NCI-H526 (cell line): ENCODE data around the gene ATAD3B.
"Not testable (repeated sequence)": the region's sequence is repeated elsewhere in the genome, so short reads cannot be mapped to it uniquely, and the experiment has no call there.

ENCODE experiments used
- DNase-seq, 2 experiments: peaks; one replicate each; lab custom pipeline; 2025; lab: John Stamatoyannopoulos, UW

ATAD3B gene

DNA sequence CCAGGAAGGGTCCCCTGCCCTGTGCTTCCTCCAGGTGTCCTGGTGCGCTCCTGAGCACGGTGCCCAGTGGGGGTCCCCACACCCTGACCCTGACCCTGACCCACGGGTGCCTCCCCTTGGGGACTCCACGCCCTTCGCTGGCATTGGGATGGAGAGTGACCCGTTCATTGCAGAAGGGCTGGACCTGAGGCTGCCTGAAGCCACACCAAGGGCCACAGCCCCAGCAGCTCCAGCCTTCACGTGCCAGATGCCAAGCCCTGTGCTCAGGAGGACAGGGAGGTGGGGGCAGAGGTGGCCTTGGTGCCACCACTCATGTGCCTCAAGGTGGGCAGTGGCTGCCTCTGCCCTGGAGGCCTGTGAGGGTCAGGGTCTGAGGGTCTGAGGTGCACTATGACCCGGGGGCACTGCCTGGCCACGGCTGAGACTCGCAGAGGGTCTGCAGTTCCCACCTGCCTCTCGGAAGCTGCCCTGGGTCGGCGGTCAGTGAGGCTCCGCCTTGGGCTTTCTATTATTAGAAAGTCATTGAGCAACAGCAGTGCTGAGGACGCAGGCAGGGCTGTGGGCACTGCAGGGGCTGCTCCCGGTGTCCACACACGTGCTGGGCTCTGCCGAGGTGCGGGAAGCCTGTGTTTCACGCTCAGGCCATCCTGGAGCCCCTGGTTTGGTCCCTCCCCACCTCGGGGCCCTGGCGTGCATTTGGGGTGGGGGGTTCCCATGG is 61.8 kb downstream of the ATAD3B start:
- not testable (repeated sequence) for DNase-seq

GRCh38 chr1:1533894-1534291 is 62.3 kb downstream of the ATAD3B start:
- not testable (repeated sequence) for DNase-seq

GRCh38 chr1:1534401-1535154 is 63.0 kb downstream of the ATAD3B start:
- no peak for DNase-seq

DNA sequence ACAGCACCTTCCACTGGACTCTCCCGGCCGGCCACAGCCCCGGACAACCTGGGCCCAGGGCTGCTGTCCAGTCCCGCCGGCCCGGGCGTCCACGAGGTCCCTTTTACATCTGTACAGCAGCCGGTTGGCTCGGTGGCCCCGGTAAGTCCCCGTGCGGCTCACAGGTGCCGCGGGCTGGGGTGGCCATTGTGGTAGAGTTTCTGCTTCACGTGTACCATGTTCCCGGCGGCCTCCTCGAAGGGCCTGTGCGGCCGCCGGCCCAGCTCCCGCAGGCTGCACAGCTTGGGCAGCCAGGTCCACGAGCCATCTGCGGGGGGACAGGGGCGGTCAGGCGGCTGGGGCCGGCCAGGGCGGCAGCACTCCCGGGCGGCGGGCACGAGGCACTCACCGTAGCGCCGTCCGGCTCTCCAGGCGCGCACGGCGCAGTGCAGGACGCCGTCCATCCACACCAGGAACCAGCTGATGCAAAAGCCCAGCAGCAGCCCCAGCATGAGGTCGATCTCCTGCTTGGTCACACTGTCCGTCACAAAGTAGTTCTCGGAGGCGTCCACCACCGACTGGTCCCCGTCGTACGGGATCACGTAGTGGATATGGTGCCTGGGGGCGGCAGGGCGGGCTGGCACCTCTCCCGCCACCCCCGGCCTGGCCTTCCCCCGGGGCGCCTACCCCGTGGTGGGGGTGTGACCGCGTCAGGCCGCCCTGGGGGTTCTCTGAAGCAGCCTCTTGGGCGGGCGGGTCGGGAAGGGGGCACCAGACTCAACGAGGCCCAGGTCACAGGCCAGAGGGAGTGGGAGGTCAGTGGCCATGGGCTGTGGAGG is 63.8 kb downstream of the ATAD3B start:
- no peak for DNase-seq

- DNase-seq = no peak
Observed at GRCh38 chr1:1536019-1536937, 64.7 kb downstream of the ATAD3B start.

DNA sequence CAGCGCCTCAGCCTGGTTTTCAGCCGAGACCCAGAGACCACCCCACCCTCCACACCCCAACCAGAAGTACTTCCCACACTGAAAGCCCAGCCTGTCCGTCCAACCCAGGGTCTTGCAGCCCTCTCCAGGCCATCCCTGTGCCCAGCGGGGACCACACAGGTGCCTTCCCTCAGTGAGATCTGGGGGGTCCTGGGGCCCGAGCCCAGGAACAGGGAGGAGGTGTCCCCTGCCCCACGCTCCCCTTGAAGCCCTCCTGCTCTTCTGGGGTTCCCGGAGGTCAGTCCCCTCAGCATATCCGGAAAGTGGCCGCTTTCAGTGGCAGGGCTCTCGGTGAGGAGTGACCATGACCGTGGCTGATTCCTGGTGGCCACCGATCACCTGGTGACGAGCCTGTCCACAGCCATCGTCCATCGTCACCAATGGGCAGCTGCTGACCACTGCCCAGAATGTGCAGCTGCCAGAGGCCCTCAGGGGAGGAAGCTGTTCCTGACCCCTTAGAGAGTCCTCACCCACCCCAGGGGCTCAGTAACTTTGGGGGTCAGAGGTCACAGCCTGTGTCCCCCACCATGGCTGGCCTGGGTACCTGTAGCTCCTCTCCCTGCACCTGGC is 65.5 kb downstream of the ATAD3B start:
- no peak for DNase-seq

DNA sequence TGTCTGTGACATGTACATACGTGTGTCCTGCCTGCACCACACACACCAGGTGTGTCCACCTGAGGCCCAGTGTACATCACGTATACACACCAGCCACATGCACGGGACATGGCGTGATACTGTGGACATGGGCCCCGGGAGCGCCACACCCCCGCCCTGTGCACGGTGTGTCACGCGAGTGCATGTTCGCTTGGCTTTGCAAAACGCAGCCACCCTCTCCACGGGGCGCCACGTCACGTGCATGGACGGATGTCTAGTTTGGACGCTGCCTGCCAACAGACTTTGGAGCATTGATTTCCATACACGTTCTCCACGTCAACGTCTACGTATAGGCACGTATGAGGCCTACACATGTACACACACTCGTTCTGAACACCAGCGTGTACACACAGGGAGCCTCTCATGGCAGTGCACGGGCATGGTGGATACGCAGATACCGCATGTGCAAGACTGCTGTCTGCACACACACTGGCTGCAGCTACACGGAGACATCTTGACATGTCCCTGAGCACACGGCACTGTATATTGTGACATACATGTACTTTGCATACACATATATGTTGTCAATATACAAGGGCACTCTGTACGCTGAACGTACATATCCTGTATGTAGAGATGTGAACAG is 66.2 kb downstream of the ATAD3B start:
- DNase-seq = no peak

- DNase-seq = no peak
Observed at GRCh38 chr1:1538334-1538733, 66.8 kb downstream of the ATAD3B start.

GRCh38 chr1:1538989-1539309 is 67.4 kb downstream of the ATAD3B start:
- no peak for DNase-seq

GRCh38 chr1:1539310-1540089 is 67.9 kb downstream of the ATAD3B start:
- peak in 1 of 2 experiments; percentile 51 for DNase-seq

GRCh38 chr1:1540090-1540817 is 68.7 kb downstream of the ATAD3B start, which contains the start of gene TMEM240:
Gene TMEM240, minus strand, starts transcription at chr1:1540624. Its CDS starts 278 bp downstream, at chr1:1540346.
- DNase-seq = peak in 1 of 2 experiments; percentile 87

GRCh38 chr1:1540818-1541628 is 69.5 kb downstream of the ATAD3B start:
- no peak for DNase-seq

DNA sequence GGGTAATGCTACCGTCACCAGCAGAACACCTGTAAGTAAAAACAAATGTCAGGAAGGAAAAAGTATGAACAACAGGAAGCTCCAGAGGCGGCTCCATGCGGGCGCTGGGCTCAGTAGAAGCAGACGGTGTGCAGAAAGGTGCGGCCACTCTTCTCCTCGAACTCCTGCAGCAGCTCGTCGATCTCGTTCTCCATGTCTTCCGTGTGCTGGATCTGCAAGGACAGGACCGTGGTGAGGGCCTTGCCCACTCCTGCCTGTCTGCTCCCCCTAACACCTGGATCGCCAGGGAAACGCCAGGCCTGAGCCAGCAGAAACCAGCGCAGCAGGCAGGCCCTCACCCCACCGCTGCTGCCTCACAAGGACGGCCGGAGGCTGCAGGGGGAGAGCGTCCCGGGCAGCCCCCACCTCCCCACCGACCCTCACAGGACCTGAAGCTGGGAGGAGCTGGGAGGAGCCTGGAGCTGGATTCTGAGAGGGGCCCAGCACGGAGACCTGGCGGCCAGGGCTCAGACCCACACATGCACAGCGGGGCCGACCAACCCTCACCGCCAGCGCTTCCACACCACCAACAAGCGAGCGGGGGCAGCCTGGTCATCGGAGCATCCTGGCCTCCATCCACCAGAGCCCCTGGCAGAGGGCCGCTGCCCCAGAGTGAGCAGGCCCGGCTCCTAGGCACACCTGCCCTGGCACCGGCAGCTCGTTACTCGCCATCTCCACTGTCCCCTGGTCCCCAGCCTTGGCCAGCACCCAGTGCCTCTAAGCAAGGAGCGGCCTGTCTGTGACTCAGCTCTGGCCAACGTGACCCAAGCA is 70.6 kb downstream of the ATAD3B start:
- DNase-seq = no peak

DNA sequence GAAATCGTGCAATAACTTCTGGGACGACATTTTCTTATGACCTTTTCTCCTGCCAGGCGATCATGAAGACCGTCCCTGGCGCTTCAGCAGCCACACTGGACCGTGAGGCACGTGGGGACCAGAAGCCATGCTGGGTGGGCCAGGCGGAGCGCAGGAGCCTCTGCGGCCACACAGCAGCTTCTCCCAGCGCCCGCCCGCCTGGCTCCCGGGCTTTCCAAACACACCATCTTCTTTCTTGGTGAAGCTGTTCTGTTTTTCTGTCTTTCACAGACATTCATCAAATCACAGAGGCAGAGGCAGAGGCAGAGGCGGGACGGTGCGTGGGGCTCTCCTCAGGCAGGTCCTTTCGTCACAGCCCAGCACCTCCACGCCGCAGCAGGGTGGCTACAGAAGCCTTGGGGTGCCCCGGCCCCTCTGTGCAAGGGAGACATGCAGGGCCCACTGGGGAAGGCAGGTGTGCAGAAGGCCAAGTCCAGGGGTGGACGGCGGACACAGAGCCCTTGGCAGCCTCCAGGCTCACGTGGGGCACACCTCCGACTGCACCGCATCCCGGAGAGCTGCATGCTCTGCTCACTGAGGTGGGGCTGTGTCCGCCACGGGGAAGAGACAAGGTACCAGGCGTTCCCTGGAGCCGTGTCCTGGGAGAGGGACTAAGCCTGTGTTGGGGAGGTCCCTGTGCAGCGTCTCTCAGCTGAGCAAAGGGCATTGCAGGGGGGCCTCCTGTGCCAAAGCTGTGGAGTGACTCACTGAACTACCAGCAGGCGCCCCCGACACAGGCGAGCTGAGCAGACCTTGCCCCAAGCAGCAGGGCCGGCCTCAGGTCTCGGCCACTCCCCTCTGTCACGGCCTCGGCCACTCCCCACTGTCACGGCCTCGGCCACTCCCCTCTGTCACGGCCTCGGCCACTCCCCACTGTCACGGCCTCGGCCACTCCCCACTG is 71.5 kb downstream of the ATAD3B start:
- DNase-seq = no peak

DNA sequence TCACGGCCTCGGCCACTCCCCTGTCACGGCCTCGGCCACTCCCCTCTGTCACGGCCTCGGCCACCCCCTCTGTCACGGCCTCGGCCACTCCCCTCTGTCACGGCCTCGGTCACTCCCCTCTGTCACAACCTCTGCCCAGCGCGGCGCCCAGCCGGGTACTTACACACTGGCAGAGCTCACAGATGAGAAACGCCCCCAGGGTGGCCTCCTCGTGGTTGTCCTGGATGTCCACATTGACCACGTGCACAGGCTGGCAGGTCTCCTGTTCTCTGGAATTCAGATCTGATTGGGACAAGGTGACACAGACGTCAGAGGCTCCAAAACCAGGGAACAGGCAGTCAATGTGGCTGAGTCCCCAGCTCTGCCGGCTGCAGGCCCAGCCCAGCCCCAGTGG is 72.1 kb downstream of the ATAD3B start:
- DNase-seq = no peak

- no peak for DNase-seq
Observed at GRCh38 chr1:1544544-1544943, 73.0 kb downstream of the ATAD3B start.
